ENCODE data around the gene GTPBP8.

Gene GTPBP8

DNA sequence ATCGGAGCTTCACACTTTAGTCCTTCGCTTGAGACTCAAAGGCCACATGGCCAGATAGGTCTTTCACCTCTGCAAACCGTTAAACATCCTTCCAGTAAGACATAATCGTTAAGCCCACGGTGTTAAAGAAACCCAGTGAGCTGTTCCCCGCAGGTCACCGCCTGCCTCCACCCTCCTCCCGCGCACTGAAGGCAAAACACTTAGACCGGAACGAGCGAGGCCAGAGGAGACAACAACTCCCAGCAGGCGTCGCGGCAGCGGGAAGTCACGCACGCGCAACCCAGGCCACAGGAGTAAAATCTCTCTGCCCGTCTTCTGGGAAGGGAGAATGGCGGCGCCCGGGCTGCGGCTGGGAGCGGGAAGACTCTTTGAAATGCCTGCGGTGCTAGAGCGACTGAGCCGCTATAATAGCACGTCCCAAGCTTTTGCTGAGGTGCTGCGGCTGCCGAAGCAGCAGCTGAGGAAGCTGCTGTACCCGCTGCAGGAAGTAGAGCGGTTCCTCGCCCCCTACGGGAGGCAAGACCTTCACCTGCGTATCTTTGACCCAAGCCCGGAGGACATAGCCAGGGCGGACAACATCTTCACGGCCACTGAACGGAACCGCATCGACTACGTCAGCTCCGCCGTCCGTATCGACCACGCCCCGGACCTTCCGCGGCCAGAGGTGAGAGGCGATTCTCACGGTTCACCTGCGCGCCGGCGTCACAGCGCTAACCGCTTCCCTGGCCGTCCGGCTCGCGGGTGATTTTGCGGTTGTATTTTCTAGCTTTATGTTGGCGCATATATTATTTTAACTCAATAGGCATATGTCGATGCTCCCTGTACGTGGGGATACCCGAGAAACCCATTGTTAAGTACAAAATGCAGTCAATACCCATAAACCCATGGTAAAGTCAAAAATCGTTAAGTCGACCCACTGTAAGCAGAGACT lies at the start of gene GTPBP8:
Gene GTPBP8, plus strand, starts transcription at position 313 of the 931 bp plus-strand sequence. Its CDS starts 16 bp downstream, at position 329.
- no peaks in the 10 kb centered on the region for H3F3A ChIP-seq (ENCODE audit: insufficient read depth, low read length)
- H3K27ac ChIP-seq (ENCODE audit: low read depth, low read length, poor library complexity, severe bottlenecking): peak within 1 kb of the TSS; percentile 89
- H4K20me1 ChIP-seq (ENCODE audit: insufficient read depth, low read length): no peaks in the 10 kb centered on the region
- TF ChIP-seq EZH2 (IDR thresholded peaks at IDR 0.05; ENCODE audit: borderline replicate concordance, low read length): no peak
- no peak; the same call in 1 of the 2 replicates for TF ChIP-seq CTCF (IDR thresholded peaks at IDR 0.05; ENCODE audit: low read length)
- peaks cover 29% of the 10 kb centered on the region for H3K4me1 ChIP-seq (ENCODE audit: insufficient read depth, low read length, severe bottlenecking)
- H3K9me3 ChIP-seq (ENCODE audit: low read length): no peaks in the 10 kb centered on the region
- peaks cover 19% of the 10 kb centered on the region; the same call in 1 of the 2 replicates for H3K79me2 ChIP-seq (ENCODE audit: insufficient read depth, low read length)
- H3K4me2 ChIP-seq (ENCODE audit: low read length): peak within 1 kb of the TSS; percentile 99
- peak within 1 kb of the TSS; percentile 90 for H2AFZ ChIP-seq (ENCODE audit: low read length)
- H3K36me3 ChIP-seq (ENCODE audit: insufficient read depth, low read length): no peaks in the 10 kb centered on the region
- peak within 1 kb of the TSS; percentile 75 for H3K9ac ChIP-seq (ENCODE audit: low read length)
- peak within 1 kb of the TSS; percentile 97 for H3K4me3 ChIP-seq (ENCODE audit: low read depth, low read length, poor library complexity, severe bottlenecking)
- no peaks in the 10 kb centered on the region for H3K27me3 ChIP-seq (ENCODE audit: insufficient read depth, low read length)
- no peaks in the 10 kb centered on the region for H3K9me2 ChIP-seq (ENCODE audit: low read depth, low read length)

- Histone ChIP-seq H3K4me2 (ENCODE audit: low read length) (no peak overlapping the region), H3K27me3 (ENCODE audit: insufficient read depth, low read length) (no peaks in the 10 kb centered on the region), H3F3A (ENCODE audit: insufficient read depth, low read length) (no peaks in the 10 kb centered on the region), H4K20me1 (ENCODE audit: insufficient read depth, low read length) (no peaks in the 10 kb centered on the region), H3K4me1 (ENCODE audit: insufficient read depth, low read length, severe bottlenecking) (no peaks in the 10 kb centered on the region), H3K79me2 (ENCODE audit: insufficient read depth, low read length) (no peaks in the 10 kb centered on the region), H3K36me3 (ENCODE audit: insufficient read depth, low read length) (no peaks in the 10 kb centered on the region), H3K4me3 (ENCODE audit: low read depth, low read length, poor library complexity, severe bottlenecking) (no peak overlapping the region), H3K9me2 (ENCODE audit: low read depth, low read length) (no peaks in the 10 kb centered on the region), H3K9ac (ENCODE audit: low read length) (no peak overlapping the region), H3K27ac (ENCODE audit: low read depth, low read length, poor library complexity, severe bottlenecking) (no peak overlapping the region), H2AFZ (ENCODE audit: low read length) (no peak overlapping the region), H3K9me3 (ENCODE audit: low read length) (no peaks in the 10 kb centered on the region)
- TF ChIP-seq EZH2 (IDR thresholded peaks at IDR 0.05; ENCODE audit: borderline replicate concordance, low read length): no peak
- TF ChIP-seq CTCF (IDR thresholded peaks at IDR 0.05; ENCODE audit: low read length): no peak
Measured at GRCh38 chr3:112948346-112948838, 42.4 kb upstream of the GTPBP8 start.

DNA sequence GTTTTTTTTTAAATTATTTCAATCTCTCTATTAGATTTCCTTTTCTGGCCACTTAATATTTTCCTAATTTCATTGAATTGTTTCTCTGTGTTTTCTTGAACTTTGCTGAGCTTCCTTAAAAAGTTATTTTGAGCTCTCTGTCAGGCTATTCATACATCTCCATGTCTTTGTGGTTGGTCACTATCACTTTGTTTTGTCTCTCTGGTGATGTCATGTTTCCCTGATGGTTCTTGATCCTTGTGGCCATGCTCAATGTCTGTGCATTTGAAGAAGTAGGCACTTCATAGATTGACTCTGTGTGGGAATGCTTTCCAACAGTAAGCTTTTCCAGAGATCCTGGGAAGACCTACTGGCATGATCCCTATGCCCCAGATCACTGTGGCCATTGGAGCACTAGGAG lies 34.4 kb upstream of the GTPBP8 start:
- Histone ChIP-seq H3K4me1 (ENCODE audit: insufficient read depth, low read length, severe bottlenecking) (no peaks in the 10 kb centered on the region), H3K27ac (ENCODE audit: low read depth, low read length, poor library complexity, severe bottlenecking) (no peak overlapping the region), H2AFZ (ENCODE audit: low read length) (no peak overlapping the region), H3K79me2 (ENCODE audit: insufficient read depth, low read length) (no peaks in the 10 kb centered on the region), H3K4me3 (ENCODE audit: low read depth, low read length, poor library complexity, severe bottlenecking) (no peak overlapping the region), H3F3A (ENCODE audit: insufficient read depth, low read length) (no peaks in the 10 kb centered on the region), H3K9me3 (ENCODE audit: low read length) (no peaks in the 10 kb centered on the region), H3K36me3 (ENCODE audit: insufficient read depth, low read length) (no peaks in the 10 kb centered on the region), H3K9me2 (ENCODE audit: low read depth, low read length) (no peaks in the 10 kb centered on the region), H3K27me3 (ENCODE audit: insufficient read depth, low read length) (no peaks in the 10 kb centered on the region), H4K20me1 (ENCODE audit: insufficient read depth, low read length) (no peaks in the 10 kb centered on the region), H3K9ac (ENCODE audit: low read length) (no peak overlapping the region), H3K4me2 (ENCODE audit: low read length) (no peak overlapping the region)
- no peak for TF ChIP-seq CTCF (IDR thresholded peaks at IDR 0.05; ENCODE audit: low read length)
- no peak for TF ChIP-seq EZH2 (IDR thresholded peaks at IDR 0.05; ENCODE audit: borderline replicate concordance, low read length)

Measured in OCI-LY1 (cell line).